Erythroblast (primary cell): ENCODE measurements around the gene FIBIN.

ENCODE experiments used
- GATA1 ChIP-seq: IDR thresholded peaks from 2 replicates; pipeline ENCODE4 v1.6.1; 2011; ENCODE audit warnings: low read depth, mild to moderate bottlenecking, control low read depth, low read length, moderate library complexity
- POLR2A ChIP-seq: IDR thresholded peaks from 2 replicates; pipeline ENCODE4 v1.6.1; 2011; ENCODE audit warnings: mild to moderate bottlenecking, low read length

GRCh38 chr11:27022659-27023251 lies 28.8 kb downstream of the FIBIN start:
- TF ChIP-seq POLR2A = no peak
- TF ChIP-seq GATA1 = no peak
